PC-9 (cell line): ENCODE measurements around the gene S100A11. TPM values are rescaled to one million over a fixed set of nuclear protein-coding genes. Genes with fewer than 3 reads are reported as not detected.

Experiments
- BruUV-seq: library from RNA; stranded (reverse); fragments of 400-500 nt; replicated peaks from 2 replicates; lab custom pipeline; 2021; lab: Mats Ljungman, UMichigan
- CTCF ChIA-PET: fragments of 300-600 bp; sonication (Branson Sonifier 250); formaldehyde crosslinking; loops from one replicate; lab custom pipeline; 2022; ENCODE audit warnings: antibody characterized with exemption; lab: Charles Lee
- POLR2A ChIA-PET: fragments of 300-600 bp; sonication (Branson Sonifier 250); formaldehyde crosslinking; loops from one replicate; lab custom pipeline; 2022; ENCODE audit warnings: antibody characterized with exemption; ENCODE audit not compliant: unreplicated experiment; lab: Charles Lee
- DNase-seq, 2 experiments: peaks; one replicate each; pipeline versions ENCODE4 v3.0.0 to v3.0.0-alpha.2; 2015 to 2022; ENCODE audit warnings: mixed read lengths in 1 of 2
- H2AFZ ChIP-seq: fragments of 200-600 bp; sonication (generic); 2 replicates; pipeline ENCODE4 v1.8.1; 2017; ENCODE audit warnings: antibody characterized with exemption
- H3F3A ChIP-seq: fragments of 200-600 bp; sonication (generic); 2 replicates; pipeline ENCODE4 v1.8.1; 2017; ENCODE audit warnings: antibody characterized with exemption, mild to moderate bottlenecking, low read depth; ENCODE audit not compliant: insufficient read depth
- H3K27ac ChIP-seq: fragments of 200-600 bp; sonication (generic); 2 replicates; pipeline ENCODE4 v1.6.1; 2016; ENCODE audit warnings: mixed run types
- H3K27me3 ChIP-seq: fragments of 200-600 bp; sonication (generic); 2 replicates; pipeline ENCODE4 v1.6.1; 2016; ENCODE audit warnings: low read depth, mixed run types; ENCODE audit not compliant: insufficient read depth
- H3K36me3 ChIP-seq: fragments of 200-600 bp; sonication (generic); 2 replicates; pipeline ENCODE4 v1.6.1; 2016; ENCODE audit warnings: low read depth, mixed run types
- H3K4me1 ChIP-seq: fragments of 200-600 bp; sonication (generic); replicated peaks from 2 replicates; pipeline ENCODE4 v1.6.1; 2016; ENCODE audit warnings: mixed run types; ENCODE audit not compliant: insufficient read depth
- H3K4me2 ChIP-seq: fragments of 200-600 bp; sonication (generic); 2 replicates; pipeline ENCODE4 v1.6.1; 2017; ENCODE audit warnings: mixed run types
- H3K4me3 ChIP-seq: fragments of 200-600 bp; sonication (generic); 2 replicates; pipeline ENCODE4 v1.6.1; 2016; ENCODE audit warnings: mixed run types
- H3K79me2 ChIP-seq: fragments of 200-600 bp; sonication (generic); 2 replicates; pipeline ENCODE4 v1.6.1; 2017; ENCODE audit warnings: low read depth, mixed run types
- H3K9me2 ChIP-seq: fragments of 200-600 bp; sonication (generic); 2 replicates; pipeline ENCODE4 v1.8.1; 2017; ENCODE audit warnings: mild to moderate bottlenecking; ENCODE audit not compliant: insufficient read depth
- H3K9me3 ChIP-seq: fragments of 200-600 bp; sonication (generic); 2 replicates; pipeline ENCODE4 v1.8.1; 2016; ENCODE audit warnings: low read depth; ENCODE audit not compliant: insufficient read depth
- H4K20me1 ChIP-seq: fragments of 200-600 bp; sonication (generic); 2 replicates; pipeline ENCODE4 v1.8.1; 2017; ENCODE audit not compliant: insufficient read depth
- EZH2 ChIP-seq: fragments of 200-600 bp; sonication (generic); IDR thresholded peaks from 2 replicates; pipeline ENCODE4 v1.8.0; 2017; ENCODE audit warnings: antibody characterized with exemption, low read depth
- intact Hi-C: fragments of 100-400 bp; cut with micrococcal nuclease; formaldehyde crosslinking; loops from one replicate; pipeline ENCODE4 v1.10.0; 2022; ENCODE audit not compliant: unreplicated experiment
- total RNA-seq: library from RNA; stranded (reverse); gene quantifications from 2 replicates; pipeline ENCODE4 v1.2.3, GENCODE V29; 2021
- TF ChIP-seq, protein P1 (sequence below): fragments of 200-600 bp; sonication (generic); conservative IDR thresholded peaks from 2 replicates; pipeline ENCODE4 v1.6.1; 2017; ENCODE audit warnings: mixed run types, antibody characterized with exemption, mild to moderate bottlenecking, moderate library complexity

Gene S100A11
- total RNA-seq, 1 experiment from 2014 or later: 868 TPM

DNA sequence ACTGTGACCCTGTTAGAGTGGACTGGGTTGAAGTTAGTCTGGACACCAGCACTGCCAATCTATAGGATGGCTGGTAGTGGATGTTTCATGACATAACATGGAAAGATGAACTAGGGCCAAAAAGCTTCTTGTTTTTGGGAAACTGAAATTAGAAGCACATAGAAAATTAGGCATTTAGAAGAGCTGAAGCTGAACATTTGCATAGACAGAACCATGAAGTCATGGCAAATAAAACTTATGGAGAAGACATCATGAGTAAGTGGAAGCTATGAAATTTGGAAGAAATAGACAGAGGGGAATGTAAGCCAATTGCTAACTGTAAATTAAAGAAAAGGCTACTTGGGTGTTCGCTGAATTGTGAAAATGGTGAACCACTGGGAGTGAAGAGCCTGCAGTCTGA is 2.7 kb upstream of the S100A11 start:
- TF ChIP-seq, protein P1, sequence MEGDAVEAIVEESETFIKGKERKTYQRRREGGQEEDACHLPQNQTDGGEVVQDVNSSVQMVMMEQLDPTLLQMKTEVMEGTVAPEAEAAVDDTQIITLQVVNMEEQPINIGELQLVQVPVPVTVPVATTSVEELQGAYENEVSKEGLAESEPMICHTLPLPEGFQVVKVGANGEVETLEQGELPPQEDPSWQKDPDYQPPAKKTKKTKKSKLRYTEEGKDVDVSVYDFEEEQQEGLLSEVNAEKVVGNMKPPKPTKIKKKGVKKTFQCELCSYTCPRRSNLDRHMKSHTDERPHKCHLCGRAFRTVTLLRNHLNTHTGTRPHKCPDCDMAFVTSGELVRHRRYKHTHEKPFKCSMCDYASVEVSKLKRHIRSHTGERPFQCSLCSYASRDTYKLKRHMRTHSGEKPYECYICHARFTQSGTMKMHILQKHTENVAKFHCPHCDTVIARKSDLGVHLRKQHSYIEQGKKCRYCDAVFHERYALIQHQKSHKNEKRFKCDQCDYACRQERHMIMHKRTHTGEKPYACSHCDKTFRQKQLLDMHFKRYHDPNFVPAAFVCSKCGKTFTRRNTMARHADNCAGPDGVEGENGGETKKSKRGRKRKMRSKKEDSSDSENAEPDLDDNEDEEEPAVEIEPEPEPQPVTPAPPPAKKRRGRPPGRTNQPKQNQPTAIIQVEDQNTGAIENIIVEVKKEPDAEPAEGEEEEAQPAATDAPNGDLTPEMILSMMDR: no peak
- TF ChIP-seq EZH2: no peak
- Histone ChIP-seq H3F3A (peaks cover 18% of the 10 kb centered on the region), H3K4me2 (0 out of 2 replicates have a peak overlapping the region, but pooled peaks have one; percentile 10), H4K20me1 (0 out of 2 replicates have a peak, but pooled peaks cover 3% of the 10 kb centered on the region), H3K79me2 (peaks cover 30% of the 10 kb centered on the region), H3K27me3 (no peaks in the 10 kb centered on the region), H2AFZ (no peak overlapping the region), H3K9me2 (no peaks in the 10 kb centered on the region), H3K27ac (no peak overlapping the region), H3K9me3 (no peaks in the 10 kb centered on the region), H3K4me1 (peaks cover 39% of the 10 kb centered on the region), H3K4me3 (no peak overlapping the region), H3K36me3 (peaks cover 9% of the 10 kb centered on the region)
- no TSS peak for BruUV-seq
- CTCF ChIA-PET: interaction anchor here (0.6 kb wide), 1 partner anchor 28 kb away, joined by 3 read pairs; no protein-coding TSS in a partner anchor
- DNase-seq: no peak
- POLR2A ChIA-PET: no interaction called here
- intact Hi-C loops: loop anchor here (10.0 kb wide), 1 partner anchor 845 kb away; the partner anchor contains the start of genes PIP5K1A and VPS72

DNA sequence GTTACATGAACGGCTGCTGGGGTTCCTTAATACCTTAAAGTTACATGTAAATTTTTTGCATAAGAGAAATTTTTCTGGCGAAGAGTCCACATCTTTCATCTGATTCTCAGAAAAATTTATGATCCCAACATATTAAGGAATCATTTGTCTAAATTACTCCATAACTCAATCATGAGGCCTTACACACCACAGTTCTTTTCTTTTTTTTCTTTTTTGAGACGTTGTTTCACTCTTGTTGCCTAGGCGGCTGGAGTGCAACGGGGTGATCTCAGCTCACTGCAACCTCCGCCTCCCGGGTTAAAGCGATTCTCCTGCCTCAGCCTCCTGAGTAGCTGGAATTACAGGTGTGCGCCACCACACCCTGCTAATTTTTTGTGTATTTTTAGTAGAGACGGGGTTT is 2.1 kb upstream of the S100A11 start:
- H3K27me3 ChIP-seq: no peaks in the 10 kb centered on the region
- H3K9me2 ChIP-seq: no peaks in the 10 kb centered on the region
- no TSS peak for BruUV-seq
- DNase-seq: no peak
- H3K27ac ChIP-seq: no peak overlapping the region
- H4K20me1 ChIP-seq: peaks cover 8% of the 10 kb centered on the region; the same call in 1 of the 2 replicates
- peaks cover 24% of the 10 kb centered on the region for H3F3A ChIP-seq
- H3K79me2 ChIP-seq: peaks cover 36% of the 10 kb centered on the region
- H3K4me3 ChIP-seq: no peak overlapping the region
- H3K4me1 ChIP-seq: peaks cover 42% of the 10 kb centered on the region
- peaks cover 14% of the 10 kb centered on the region for H3K36me3 ChIP-seq
- POLR2A ChIA-PET: interaction anchor here (0.7 kb wide), 1 partner anchor 75 kb away, joined by 4 read pairs; no protein-coding TSS in a partner anchor
- H2AFZ ChIP-seq: no peak overlapping the region
- intact Hi-C loops: loop anchor here (10.0 kb wide), 1 partner anchor 844 kb away; the partner anchor contains the start of genes PIP5K1A and VPS72
- H3K9me3 ChIP-seq: no peaks in the 10 kb centered on the region
- CTCF ChIA-PET: no interaction called here
- H3K4me2 ChIP-seq: no peak overlapping the region
- TF ChIP-seq, protein P1: no peak
- no peak for TF ChIP-seq EZH2

DNA sequence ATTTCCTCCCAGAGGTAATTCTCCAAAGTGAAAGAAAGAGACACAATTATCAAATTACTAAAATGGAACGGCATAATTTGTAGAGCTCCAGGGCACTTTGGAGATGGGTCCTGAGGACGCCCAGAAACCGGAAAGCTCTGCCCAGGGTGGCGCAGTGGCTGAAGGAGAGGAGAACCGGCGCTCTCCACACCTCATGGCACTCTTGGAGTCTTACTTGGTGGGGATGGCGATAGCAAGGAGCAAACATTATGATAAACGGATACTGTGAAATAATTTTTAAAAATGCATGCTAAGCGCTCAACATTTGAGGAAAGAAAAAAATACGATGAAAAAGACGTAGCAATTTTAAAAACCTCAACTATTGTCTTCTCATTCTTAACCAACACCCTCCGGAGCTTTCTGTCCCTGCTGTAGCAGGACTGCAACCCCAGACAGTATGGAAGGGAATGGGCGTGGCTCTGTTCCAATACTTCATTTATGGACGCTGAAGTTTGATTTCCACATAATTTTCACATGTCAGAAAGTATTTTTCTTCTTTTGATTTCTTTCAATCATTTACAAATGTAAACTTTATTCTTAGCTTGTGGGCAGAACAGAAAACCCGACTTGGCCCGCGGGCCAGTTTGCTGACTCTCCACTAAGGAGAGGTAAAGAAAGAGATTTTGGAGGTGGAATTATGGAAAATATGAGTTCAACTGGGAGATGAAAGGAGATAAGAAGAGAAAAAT is 1.1 kb downstream of the S100A11 start:
- BruUV-seq: TSS peak; percentile 95
- POLR2A ChIA-PET: interaction anchor here (0.6 to 3.6 kb wide), 8 partner anchors 12 to 878 kb away, joined by 3 to 63 read pairs (median 8); no protein-coding TSS in a partner anchor
- intact Hi-C loops: loop anchor here (1.0 to 10.0 kb wide), 3 partner anchors 13 to 841 kb away; partner anchors contain the start of genes PIP5K1A and VPS72

More for the DNA sequence above, 1.1 kb downstream of the S100A11 start:
- TF ChIP-seq EZH2: no peak
- TF ChIP-seq, protein P1: no peak
- H4K20me1 ChIP-seq: peaks cover 13% of the 10 kb centered on the region
- no peaks in the 10 kb centered on the region for H3K9me2 ChIP-seq
- H3K9me3 ChIP-seq: no peaks in the 10 kb centered on the region; the same call in 1 of the 2 replicates
- CTCF ChIA-PET: interaction anchor here (0.8 kb wide), 1 partner anchor 423 kb away, joined by 7 read pairs; no protein-coding TSS in a partner anchor
- DNase-seq: no peak
- H3K36me3 ChIP-seq: peaks cover 46% of the 10 kb centered on the region
- H3K27ac ChIP-seq: peak overlapping the region; percentile 97
- peaks cover 57% of the 10 kb centered on the region for H3K79me2 ChIP-seq
- H3K4me1 ChIP-seq: peaks cover 65% of the 10 kb centered on the region
- H3K4me2 ChIP-seq: peak overlapping the region; percentile 90
- H3F3A ChIP-seq: peaks cover 56% of the 10 kb centered on the region
- H3K27me3 ChIP-seq: no peaks in the 10 kb centered on the region
- no peak overlapping the region for H2AFZ ChIP-seq
- H3K4me3 ChIP-seq: peak overlapping the region; percentile 89
